IMR-90 (cell line): ENCODE data around the gene BAZ2B. TPM values are rescaled to one million over a fixed set of nuclear protein-coding genes. Genes with fewer than 3 reads are reported as not detected.

ENCODE experiments used
- ATAC-seq: fragments of 200-7000 bp; cut with Tn5 transposase; 2 replicates; pipeline ENCODE4 v1.9.1; 2020; ENCODE audit warnings: low read depth, mild to moderate bottlenecking, moderate library complexity
- BruUV-seq: library from RNA; stranded (reverse); fragments of 400-500 nt; replicated peaks from 2 replicates; lab custom pipeline; 2021; lab: Mats Ljungman, UMichigan
- CTCF ChIA-PET: fragments of 300-600 bp; formaldehyde crosslinking; extraction: SDS; loops from one replicate; lab custom pipeline; 2021; ENCODE audit warnings: antibody characterized with exemption; lab: Yijun Ruan, JAX
- POLR2A ChIA-PET: fragments of 300-600 bp; sonication (Branson Sonifier 250); formaldehyde crosslinking; loops from one replicate; lab custom pipeline; 2022; ENCODE audit warnings: antibody characterized with exemption; ENCODE audit not compliant: unreplicated experiment; lab: Charles Lee
- DNase-seq: peaks from one replicate; pipeline ENCODE4 v3.0.0; 2013
- H2AFZ ChIP-seq: replicated peaks from 2 replicates; pipeline ENCODE3; 2013; ENCODE audit warnings: low read length, mild to moderate bottlenecking; ENCODE audit not compliant: poor library complexity
- H2AK5ac ChIP-seq: 2 replicates; pipeline ENCODE4 v1.6.1; 2013; ENCODE audit warnings: low read depth, low read length, inconsistent platforms
- H2AK9ac ChIP-seq: replicated peaks from 2 replicates; pipeline ENCODE3; 2013; ENCODE audit warnings: mild to moderate bottlenecking, low read depth, low read length, moderate library complexity; ENCODE audit not compliant: poor library complexity
- H2BK120ac ChIP-seq: 2 replicates; pipeline ENCODE4 v1.6.1; 2013; ENCODE audit warnings: low read depth, low read length, inconsistent platforms
- H2BK15ac ChIP-seq: 3 replicates; pipeline ENCODE4 v1.6.1; 2013; ENCODE audit warnings: low read depth, low read length, inconsistent platforms
- H2BK20ac ChIP-seq: 2 replicates; pipeline ENCODE4 v1.6.1; 2013; ENCODE audit warnings: low read depth, mild to moderate bottlenecking, inconsistent platforms, low read length, moderate library complexity
- H2BK5ac ChIP-seq: 2 replicates; pipeline ENCODE4 v1.6.1; 2013; ENCODE audit warnings: mild to moderate bottlenecking, low read depth, low read length, inconsistent platforms; ENCODE audit not compliant: poor library complexity, severe bottlenecking
- H3K14ac ChIP-seq: replicated peaks from 2 replicates; pipeline ENCODE4 v1.6.1; 2013; ENCODE audit warnings: low read depth, low read length, inconsistent platforms
- H3K18ac ChIP-seq: 2 replicates; pipeline ENCODE4 v1.6.1; 2013; ENCODE audit warnings: low read depth, low read length, control low read depth
- H3K23ac ChIP-seq: 2 replicates; pipeline ENCODE4 v1.6.1; 2013; ENCODE audit warnings: low read depth, low read length, inconsistent platforms
- H3K27ac ChIP-seq: 2 replicates; pipeline ENCODE4 v1.5.1; 2013; ENCODE audit warnings: mild to moderate bottlenecking, control low read depth, low read length; ENCODE audit not compliant: insufficient read depth
- H3K27me3 ChIP-seq: 2 replicates; pipeline ENCODE4 v1.6.1; 2013; ENCODE audit warnings: low read length; ENCODE audit not compliant: control insufficient read depth, insufficient read depth
- H3K36me3 ChIP-seq: 2 replicates; pipeline ENCODE4 v1.6.1; 2013; ENCODE audit warnings: low read length, mixed read lengths; ENCODE audit not compliant: control insufficient read depth, insufficient read depth
- H3K4ac ChIP-seq: 2 replicates; pipeline ENCODE4 v1.6.1; 2013; ENCODE audit warnings: low read depth, low read length, inconsistent platforms
- H3K4me1 ChIP-seq: 2 replicates; pipeline ENCODE4 v1.6.1; 2013; ENCODE audit warnings: low read length, mixed read lengths; ENCODE audit not compliant: control insufficient read depth, insufficient read depth
- H3K4me2 ChIP-seq: 2 replicates; pipeline ENCODE4 v1.6.1; 2013; ENCODE audit warnings: low read depth, mild to moderate bottlenecking, control low read depth, low read length, moderate library complexity
- H3K4me3 ChIP-seq: 2 replicates; pipeline ENCODE4 v1.5.1; 2013; ENCODE audit warnings: low read depth, mild to moderate bottlenecking, control low read depth, low read length, moderate library complexity; ENCODE audit not compliant: insufficient read depth
- H3K56ac ChIP-seq: 2 replicates; pipeline ENCODE4 v1.6.1; 2013; ENCODE audit warnings: low read length, inconsistent platforms; ENCODE audit not compliant: insufficient read depth; ENCODE audit errors: extremely low read depth
- H3K79me1 ChIP-seq, 2 experiments: 2 replicates each; pipeline ENCODE4 v1.6.1; 2013; ENCODE audit warnings: low read length in 2 of 2, inconsistent platforms in 1 of 2, low read depth in 1 of 2
- H3K9ac ChIP-seq: 2 replicates; pipeline ENCODE4 v1.6.1; 2013; ENCODE audit warnings: low read depth, low read length, control low read depth
- H3K9me1 ChIP-seq: 2 replicates; pipeline ENCODE4 v1.6.1; 2013; ENCODE audit warnings: low read length, inconsistent platforms; ENCODE audit not compliant: insufficient read depth
- H3K9me3 ChIP-seq: 2 replicates; pipeline ENCODE4 v1.6.1; 2013; ENCODE audit warnings: low read length; ENCODE audit not compliant: control insufficient read depth, insufficient read depth
- H4K20me1 ChIP-seq: 2 replicates; pipeline ENCODE4 v1.6.1; 2013; ENCODE audit warnings: low read length, inconsistent platforms; ENCODE audit not compliant: insufficient read depth
- H4K5ac ChIP-seq: 2 replicates; pipeline ENCODE4 v1.6.1; 2013; ENCODE audit warnings: mild to moderate bottlenecking, low read depth, low read length, control low read depth
- H4K8ac ChIP-seq, 2 experiments: 2 replicates each; pipeline ENCODE4 v1.6.1; 2013; ENCODE audit warnings: low read depth in 2 of 2, low read length in 2 of 2, control low read depth in 1 of 2, inconsistent platforms in 1 of 2
- H4K91ac ChIP-seq: 2 replicates; pipeline ENCODE4 v1.6.1; 2013; ENCODE audit warnings: low read depth, low read length, inconsistent platforms; ENCODE audit not compliant: insufficient read depth
- BHLHE40 ChIP-seq: fragments of 150-350 bp; IDR thresholded peaks from 2 replicates; pipeline ENCODE4 v1.6.1; 2016; ENCODE audit warnings: mild to moderate bottlenecking, low read depth, low read length
- CEBPB ChIP-seq: IDR thresholded peaks from 2 replicates; pipeline ENCODE4 v1.6.1; 2012; ENCODE audit warnings: low read depth, low read length, improper control_type of control experiment
- CHD1 ChIP-seq: IDR thresholded peaks from 2 replicates; pipeline ENCODE4 v1.6.1; 2012; ENCODE audit warnings: low read depth, low read length, improper control_type of control experiment
- FOS ChIP-seq: fragments of 150-350 bp; IDR thresholded peaks from 2 replicates; pipeline ENCODE4 v1.6.1; 2016; ENCODE audit warnings: low read depth, low read length
- MAFK ChIP-seq: IDR thresholded peaks from 2 replicates; pipeline ENCODE4 v1.6.1; 2012; ENCODE audit warnings: low read depth, low read length, improper control_type of control experiment
- MAZ ChIP-seq: IDR thresholded peaks from 2 replicates; pipeline ENCODE4 v1.6.1; 2012; ENCODE audit warnings: low read depth, mild to moderate bottlenecking, low read length, improper control_type of control experiment, moderate library complexity, borderline replicate concordance
- MXI1 ChIP-seq: IDR thresholded peaks from 2 replicates; pipeline ENCODE4 v1.6.1; 2012; ENCODE audit warnings: low read depth, mild to moderate bottlenecking, low read length, moderate library complexity, borderline replicate concordance
- NFE2L2 ChIP-seq: fragments of 150-350 bp; IDR thresholded peaks from 2 replicates; pipeline ENCODE4 v1.6.1; 2016; ENCODE audit warnings: low read depth, mild to moderate bottlenecking, low read length
- POLR2A ChIP-seq: IDR thresholded peaks from 2 replicates; pipeline ENCODE4 v1.6.1; 2012; ENCODE audit warnings: mild to moderate bottlenecking, low read depth, low read length
- RAD21 ChIP-seq: IDR thresholded peaks from 2 replicates; pipeline ENCODE4 v1.6.1; 2012; ENCODE audit warnings: low read length, improper control_type of control experiment
- RCOR1 ChIP-seq: IDR thresholded peaks from 2 replicates; pipeline ENCODE4 v1.6.1; 2012; ENCODE audit warnings: mild to moderate bottlenecking, low read length, improper control_type of control experiment; ENCODE audit not compliant: insufficient replicate concordance
- RFX5 ChIP-seq: IDR thresholded peaks from 2 replicates; pipeline ENCODE4 v1.8.0; 2012; ENCODE audit warnings: low read depth, mild to moderate bottlenecking, low read length, moderate library complexity
- SMC3 ChIP-seq: fragments of 150-350 bp; IDR thresholded peaks from 2 replicates; pipeline ENCODE4 v1.6.1; 2016; ENCODE audit warnings: low read depth, mild to moderate bottlenecking, antibody characterized with exemption, low read length, moderate library complexity
- WGBS, 2 experiments: methylation state at CpG; one replicate each; pipeline versions ENCODE4 v1.1.5 to v1.1.7; 2013; ENCODE audit warnings: missing lambda C conversion rate in 2 of 2; ENCODE audit not compliant: insufficient read length in 1 of 2; ENCODE audit errors: extremely low coverage in 2 of 2; 5-methylcytosine and 5-hydroxymethylcytosine counted together
- dilution Hi-C: fragments of 300-500 bp; cut with HindIII; formaldehyde crosslinking; loops from one replicate; pipeline ENCODE4 v1.14.3; 2018; ENCODE audit warnings: low sequenced_read_pairs; ENCODE audit not compliant: unreplicated experiment
- in situ Hi-C: fragments of 300-500 bp; cut with MboI; formaldehyde crosslinking; loops from 3 replicates; pipeline ENCODE4 v1.14.3; 2019; ENCODE audit warnings: low sequenced_read_pairs, inconsistent platforms, mixed read lengths
- intact Hi-C: fragments of 100-400 bp; cut with micrococcal nuclease; formaldehyde crosslinking; loops from 2 replicates; pipeline ENCODE4 v1.10.0; 2022
- polyA plus RNA-seq, 3 experiments: library from polyadenylated mRNA; depleted of rRNA; stranded (reverse); fragments of >200 nt; gene quantifications; 2 replicates each; pipeline ENCODE4 v1.2.3, GENCODE V29; 2012; ENCODE audit warnings: low replicate concordance in 1 of 3
- total RNA-seq: library from RNA; depleted of rRNA; stranded (reverse); fragments of >200 nt; gene quantifications from 2 replicates; pipeline ENCODE4 v1.2.3, GENCODE V29; 2012
- TF ChIP-seq, protein P1 (sequence below): conservative IDR thresholded peaks from 2 replicates; pipeline ENCODE4 v1.5.1; 2012; ENCODE audit warnings: mild to moderate bottlenecking, low read depth, low read length, improper control_type of control experiment
- TF ChIP-seq, protein P2 (sequence below): fragments of 150-350 bp; IDR thresholded peaks from 2 replicates; pipeline ENCODE4 v1.6.1; 2017; ENCODE audit warnings: mild to moderate bottlenecking, antibody characterized with exemption, low read length, low read depth

Gene BAZ2B
- total and polyA plus RNA-seq, 2 of the 4 experiments (the other 2 are of a cell fraction), result 8.9 to 42.1 TPM

DNA sequence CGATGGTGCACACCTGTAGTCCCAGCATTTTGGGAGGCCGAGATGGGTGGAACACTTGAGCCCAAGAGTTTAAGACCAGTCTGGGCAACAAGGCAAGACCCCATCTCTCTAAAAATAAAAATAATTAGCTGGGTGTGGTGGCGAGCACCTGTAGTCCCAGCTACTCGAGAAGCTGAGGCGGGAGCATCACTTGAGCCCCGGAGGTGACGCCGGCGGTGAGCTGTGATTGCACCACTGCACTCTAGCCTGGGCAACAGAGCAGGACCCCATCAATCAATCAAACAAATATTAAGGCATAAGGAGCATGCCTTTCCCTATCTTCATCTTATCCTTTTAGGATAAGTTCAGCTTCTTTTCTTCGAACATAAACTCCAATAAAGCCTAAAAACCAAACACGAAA lies 330.9 kb downstream of the BAZ2B start:
- DNase-seq (no peak), ATAC-seq (no peak)
- 50% methylated on average over 1 of the region's 11 CpGs; no CpG with 5 or more reads in 1 of the 2 experiments for WGBS, 2 experiments
- H3K4me2 ChIP-seq, result peak overlapping the region; percentile 82
- peaks cover 0 to 21% of the 10 kb centered on the region in 2 experiments; a peak in 2 of 4 replicates for H3K79me1 ChIP-seq
- H2AFZ ChIP-seq, result no peak overlapping the region
- no peaks in the 10 kb centered on the region; the same call in 1 of the 2 replicates for H3K9me1 ChIP-seq
- no peak overlapping the region for H2BK5ac ChIP-seq
- ChIA-PET CTCF (interaction anchor here (0.7 kb wide), 1 partner anchor 83 kb away, joined by 3 read pairs; no protein-coding TSS in a partner anchor), POLR2A (no interaction called here)
- no peaks in the 10 kb centered on the region for H3K27me3 ChIP-seq
- H4K5ac ChIP-seq, result no peak overlapping the region
- H2BK20ac ChIP-seq, result no peak overlapping the region
- H3K36me3 ChIP-seq, result peaks cover 5% of the 10 kb centered on the region; the same call in 1 of the 2 replicates
- no peaks in the 10 kb centered on the region for H3K9me3 ChIP-seq
- no peak overlapping the region for H3K18ac ChIP-seq
- no peak overlapping the region for H3K4ac ChIP-seq
- H3K14ac ChIP-seq, result no peak overlapping the region
- TF ChIP-seq FOS, result no peak
- no peak for TF ChIP-seq RAD21
- no peak for TF ChIP-seq MAZ
- no peak for TF ChIP-seq RFX5
- TF ChIP-seq POLR2A, result no peak
- TF ChIP-seq RCOR1, result no peak
- TF ChIP-seq, protein P1, sequence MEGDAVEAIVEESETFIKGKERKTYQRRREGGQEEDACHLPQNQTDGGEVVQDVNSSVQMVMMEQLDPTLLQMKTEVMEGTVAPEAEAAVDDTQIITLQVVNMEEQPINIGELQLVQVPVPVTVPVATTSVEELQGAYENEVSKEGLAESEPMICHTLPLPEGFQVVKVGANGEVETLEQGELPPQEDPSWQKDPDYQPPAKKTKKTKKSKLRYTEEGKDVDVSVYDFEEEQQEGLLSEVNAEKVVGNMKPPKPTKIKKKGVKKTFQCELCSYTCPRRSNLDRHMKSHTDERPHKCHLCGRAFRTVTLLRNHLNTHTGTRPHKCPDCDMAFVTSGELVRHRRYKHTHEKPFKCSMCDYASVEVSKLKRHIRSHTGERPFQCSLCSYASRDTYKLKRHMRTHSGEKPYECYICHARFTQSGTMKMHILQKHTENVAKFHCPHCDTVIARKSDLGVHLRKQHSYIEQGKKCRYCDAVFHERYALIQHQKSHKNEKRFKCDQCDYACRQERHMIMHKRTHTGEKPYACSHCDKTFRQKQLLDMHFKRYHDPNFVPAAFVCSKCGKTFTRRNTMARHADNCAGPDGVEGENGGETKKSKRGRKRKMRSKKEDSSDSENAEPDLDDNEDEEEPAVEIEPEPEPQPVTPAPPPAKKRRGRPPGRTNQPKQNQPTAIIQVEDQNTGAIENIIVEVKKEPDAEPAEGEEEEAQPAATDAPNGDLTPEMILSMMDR, result no peak
- no peak for TF ChIP-seq NFE2L2
- TF ChIP-seq, protein P2, sequence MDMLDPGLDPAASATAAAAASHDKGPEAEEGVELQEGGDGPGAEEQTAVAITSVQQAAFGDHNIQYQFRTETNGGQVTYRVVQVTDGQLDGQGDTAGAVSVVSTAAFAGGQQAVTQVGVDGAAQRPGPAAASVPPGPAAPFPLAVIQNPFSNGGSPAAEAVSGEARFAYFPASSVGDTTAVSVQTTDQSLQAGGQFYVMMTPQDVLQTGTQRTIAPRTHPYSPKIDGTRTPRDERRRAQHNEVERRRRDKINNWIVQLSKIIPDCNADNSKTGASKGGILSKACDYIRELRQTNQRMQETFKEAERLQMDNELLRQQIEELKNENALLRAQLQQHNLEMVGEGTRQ, result no peak
- no peak for TF ChIP-seq CHD1
- no peak for TF ChIP-seq BHLHE40
- TF ChIP-seq CEBPB, result no peak
- no peak for TF ChIP-seq MAFK
- no peak for TF ChIP-seq SMC3
- no peak for TF ChIP-seq MXI1
- no peak overlapping the region for H2BK15ac ChIP-seq
- dilution Hi-C loops, result no loop called here
- H2AK9ac ChIP-seq, result no peak overlapping the region
- no peak overlapping the region for H3K23ac ChIP-seq
- H3K9ac ChIP-seq, result no peak overlapping the region; the same call in 1 of the 2 replicates
- in situ Hi-C loops, result no loop called here
- no peak overlapping the region for H3K27ac ChIP-seq
- no peak overlapping the region for H2BK120ac ChIP-seq
- peaks cover 5% of the 10 kb centered on the region for H3K4me1 ChIP-seq
- BruUV-seq, result no TSS peak
- no peak overlapping the region for H4K91ac ChIP-seq
- H2AK5ac ChIP-seq, result no peak overlapping the region
- H4K20me1 ChIP-seq, result no peaks in the 10 kb centered on the region
- H3K56ac ChIP-seq, result no peak overlapping the region
- intact Hi-C loops, result loop anchor here (5.0 kb wide), 2 partner anchors 148 to 427 kb away; partner anchors contain the start of gene MARCHF7
- peak overlapping the region; percentile 59 for H3K4me3 ChIP-seq
- H4K8ac ChIP-seq, result no peak overlapping the region
